ENCODE measurements around the gene PTGER3. TPM values are rescaled to one million over a fixed set of nuclear protein-coding genes. Genes with fewer than 3 reads are reported as not detected.

The PTGER3 gene
- total and polyA plus RNA-seq, 10 of the 15 experiments (the other 5 are each of a cell fraction or from before 2014, with no cell fraction given), result under 0.01 to 0.04 (median 0.02) TPM; not detected in 7

- peak within 1 kb of the TSS; percentile 67 for H3K4me2 ChIP-seq (ENCODE audit: control insufficient read depth, insufficient read depth)
- POLR2A ChIA-PET, result interaction anchor here (1.2 kb wide), 2 partner anchors 18 to 860 kb away, joined by 3 to 4 read pairs; partner anchors contain the start of gene SRSF11
- TF ChIP-seq NFYA (IDR thresholded peaks at IDR 0.05; ENCODE audit: borderline replicate concordance, low read depth, low read length) (no peak), CHD2 (IDR thresholded peaks at IDR 0.05; ENCODE audit: borderline replicate concordance, low read depth, low read length) (peak; percentile 60; the same call in 1 of the 2 replicates), MYC (IDR thresholded peaks at IDR 0.05; ENCODE audit: insufficient read depth, insufficient read length, insufficient replicate concordance, low read length, severe bottlenecking) (peak; percentile 65), HDAC2 (IDR thresholded peaks at IDR 0.05) (no peak), NBN (IDR thresholded peaks at IDR 0.05) (peak; percentile 94), CTCF (IDR thresholded peaks at IDR 0.05 in 2 of 3, conservative IDR thresholded peaks at IDR 0.05 in 1 of 3; ENCODE audit: control insufficient read depth in 2 of 3, extremely low read depth in 1 of 3, insufficient read depth in 1 of 3, low read depth in 3 of 3, low read length in 3 of 3) (peak; percentile 54 to 64 (median 61)), PML (IDR thresholded peaks at IDR 0.05; ENCODE audit: low read length) (peak; percentile 91), MYB (IDR thresholded peaks at IDR 0.05; ENCODE audit: borderline replicate concordance, low read depth, low read length) (peak; percentile 98), E2F8 (IDR thresholded peaks at IDR 0.05; ENCODE audit: low read depth, partially characterized antibody) (peak; percentile 79), ZNF24 (IDR thresholded peaks at IDR 0.05) (0 out of 2 replicates have a peak, but pooled peaks have one; percentile 42), BHLHE40 (IDR thresholded peaks at IDR 0.05; ENCODE audit: borderline replicate concordance in 1 of 2, low read depth in 2 of 2, low read length in 1 of 2) (peak; percentile 11 to 44; a peak in 1 of 4 replicates), CHD4 (IDR thresholded peaks at IDR 0.05) (no peak), CEBPB (IDR thresholded peaks at IDR 0.05; ENCODE audit: borderline replicate concordance in 1 of 2, low read depth in 2 of 2, low read length in 2 of 2) (0 out of 4 replicates have a peak, but pooled peaks of 1 of the 2 experiments have one; percentile 19)
- TF ChIP-seq, protein P1, sequence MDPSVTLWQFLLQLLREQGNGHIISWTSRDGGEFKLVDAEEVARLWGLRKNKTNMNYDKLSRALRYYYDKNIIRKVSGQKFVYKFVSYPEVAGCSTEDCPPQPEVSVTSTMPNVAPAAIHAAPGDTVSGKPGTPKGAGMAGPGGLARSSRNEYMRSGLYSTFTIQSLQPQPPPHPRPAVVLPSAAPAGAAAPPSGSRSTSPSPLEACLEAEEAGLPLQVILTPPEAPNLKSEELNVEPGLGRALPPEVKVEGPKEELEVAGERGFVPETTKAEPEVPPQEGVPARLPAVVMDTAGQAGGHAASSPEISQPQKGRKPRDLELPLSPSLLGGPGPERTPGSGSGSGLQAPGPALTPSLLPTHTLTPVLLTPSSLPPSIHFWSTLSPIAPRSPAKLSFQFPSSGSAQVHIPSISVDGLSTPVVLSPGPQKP (IDR thresholded peaks at IDR 0.05; ENCODE audit: low read depth, low read length), result peak; percentile 82
Observed at GRCh38 chr1:71080739-71081696, 33.4 kb upstream of the PTGER3 start, which contains the start of gene ZRANB2. ZRANB2 (minus strand) TSS chr1:71081035; CDS start chr1:71080995, 40 bp downstream.

More at GRCh38 chr1:71080739-71081696, 33.4 kb upstream of the PTGER3 start, which contains the start of gene ZRANB2:
- ATAC-seq (peak; percentile 97), FAIRE-seq (peak; percentile 77), DNase-seq (ENCODE audit: low read depth, low spot score) (peak; percentile 88)
- SMC1A ChIA-PET (ENCODE audit: uncharacterized antibody, unreplicated experiment), result interaction anchor here (0.8 to 1.2 kb wide), 3 partner anchors 10 to 23 kb away, joined by 3 to 4 read pairs (median 3); no protein-coding TSS in a partner anchor
- Histone ChIP-seq H3K36me3 (ENCODE audit: control insufficient read depth in 2 of 2, insufficient read depth in 2 of 2, low read length in 1 of 2) (peaks cover 2 to 7% of the 10 kb centered on the region in 2 experiments; a peak in 3 of 4 replicates), H3K4me3 (peak within 1 kb of the TSS; percentile 100), H3K4me1 (ENCODE audit: control insufficient read depth, insufficient read depth, low read length) (no peaks in the 10 kb centered on the region), H3K9me3 (replicated peaks; ENCODE audit: control insufficient read depth, insufficient read depth, low read length) (no peaks in the 10 kb centered on the region), H4K20me1 (ENCODE audit: control insufficient read depth, insufficient read depth) (no peaks in the 10 kb centered on the region), H3K9ac (ENCODE audit: control insufficient read depth, insufficient read depth, low read length) (peak within 1 kb of the TSS; percentile 99), H2AFZ (ENCODE audit: control insufficient read depth, low read depth, low read length) (peak within 1 kb of the TSS; percentile 92), H3K27ac (ENCODE audit: control insufficient read depth, insufficient read depth) (peak within 1 kb of the TSS; percentile 97), H3K79me2 (ENCODE audit: control insufficient read depth, insufficient read depth, low read length) (peaks cover 45% of the 10 kb centered on the region), H3K27me3 (replicated peaks in 1 of 2; ENCODE audit: control insufficient read depth in 2 of 2, insufficient read depth in 2 of 2, low read length in 1 of 2) (no peaks in the 10 kb centered on the region)
- intact Hi-C loops (cut with micrococcal nuclease; ENCODE audit: unreplicated experiment), result loop anchor here (2.0 kb wide), 1 partner anchor 876 kb away; the partner anchor contains the start of gene LRRC40
- no TSS peak for BruUV-seq (replicated peaks)
- CTCF ChIA-PET, result interaction anchor here (0.9 to 1.7 kb wide), 4 partner anchors 10 to 18 kb away, joined by 3 to 6 read pairs (median 4); no protein-coding TSS in a partner anchor
- WGBS (ENCODE audit: insufficient coverage, insufficient replicate concordance, low lambda C conversion rate, missing lambda C conversion rate), result under 1% methylated on average over 33 of the region's 33 CpGs
- RAD21 ChIA-PET (ENCODE audit: unreplicated experiment), result interaction anchor here (1.1 to 1.3 kb wide), 2 partner anchors 10 to 15 kb away, joined by 4 read pairs; no protein-coding TSS in a partner anchor
- in situ Hi-C loops (cut with MboI), result loop anchor here (25.0 kb wide), 1 partner anchor 956 kb away; no protein-coding TSS in a partner anchor

Measured in GM12878 (cell line).